IMR-90 (cell line): ENCODE measurements around the gene HIRA. TPM values are rescaled to one million over a fixed set of nuclear protein-coding genes. Genes with fewer than 3 reads are reported as not detected.

Experiments used
- ATAC-seq: fragments of 200-7000 bp; cut with Tn5 transposase; 2 replicates; pipeline ENCODE4 v1.9.1; 2020; ENCODE audit warnings: low read depth, mild to moderate bottlenecking, moderate library complexity
- BruUV-seq: library from RNA; stranded (reverse); fragments of 400-500 nt; replicated peaks from 2 replicates; lab custom pipeline; 2021; lab: Mats Ljungman, UMichigan
- CTCF ChIA-PET: fragments of 300-600 bp; formaldehyde crosslinking; extraction: SDS; loops from one replicate; lab custom pipeline; 2021; ENCODE audit warnings: antibody characterized with exemption; lab: Yijun Ruan, JAX
- POLR2A ChIA-PET: fragments of 300-600 bp; sonication (Branson Sonifier 250); formaldehyde crosslinking; loops from one replicate; lab custom pipeline; 2022; ENCODE audit warnings: antibody characterized with exemption; ENCODE audit not compliant: unreplicated experiment; lab: Charles Lee
- DNase-seq: peaks from one replicate; pipeline ENCODE4 v3.0.0; 2013
- H2AFZ ChIP-seq: replicated peaks from 2 replicates; pipeline ENCODE3; 2013; ENCODE audit warnings: low read length, mild to moderate bottlenecking; ENCODE audit not compliant: poor library complexity
- H2AK5ac ChIP-seq: 2 replicates; pipeline ENCODE4 v1.6.1; 2013; ENCODE audit warnings: low read depth, low read length, inconsistent platforms
- H2AK9ac ChIP-seq: replicated peaks from 2 replicates; pipeline ENCODE3; 2013; ENCODE audit warnings: mild to moderate bottlenecking, low read depth, low read length, moderate library complexity; ENCODE audit not compliant: poor library complexity
- H2BK120ac ChIP-seq: 2 replicates; pipeline ENCODE4 v1.6.1; 2013; ENCODE audit warnings: low read depth, low read length, inconsistent platforms
- H2BK15ac ChIP-seq: 3 replicates; pipeline ENCODE4 v1.6.1; 2013; ENCODE audit warnings: low read depth, low read length, inconsistent platforms
- H2BK20ac ChIP-seq: 2 replicates; pipeline ENCODE4 v1.6.1; 2013; ENCODE audit warnings: low read depth, mild to moderate bottlenecking, inconsistent platforms, low read length, moderate library complexity
- H2BK5ac ChIP-seq: 2 replicates; pipeline ENCODE4 v1.6.1; 2013; ENCODE audit warnings: mild to moderate bottlenecking, low read depth, low read length, inconsistent platforms; ENCODE audit not compliant: poor library complexity, severe bottlenecking
- H3K14ac ChIP-seq: replicated peaks from 2 replicates; pipeline ENCODE4 v1.6.1; 2013; ENCODE audit warnings: low read depth, low read length, inconsistent platforms
- H3K18ac ChIP-seq: 2 replicates; pipeline ENCODE4 v1.6.1; 2013; ENCODE audit warnings: low read depth, low read length, control low read depth
- H3K23ac ChIP-seq: 2 replicates; pipeline ENCODE4 v1.6.1; 2013; ENCODE audit warnings: low read depth, low read length, inconsistent platforms
- H3K27ac ChIP-seq: 2 replicates; pipeline ENCODE4 v1.5.1; 2013; ENCODE audit warnings: mild to moderate bottlenecking, control low read depth, low read length; ENCODE audit not compliant: insufficient read depth
- H3K27me3 ChIP-seq: 2 replicates; pipeline ENCODE4 v1.6.1; 2013; ENCODE audit warnings: low read length; ENCODE audit not compliant: control insufficient read depth, insufficient read depth
- H3K36me3 ChIP-seq: 2 replicates; pipeline ENCODE4 v1.6.1; 2013; ENCODE audit warnings: low read length, mixed read lengths; ENCODE audit not compliant: control insufficient read depth, insufficient read depth
- H3K4ac ChIP-seq: 2 replicates; pipeline ENCODE4 v1.6.1; 2013; ENCODE audit warnings: low read depth, low read length, inconsistent platforms
- H3K4me1 ChIP-seq: 2 replicates; pipeline ENCODE4 v1.6.1; 2013; ENCODE audit warnings: low read length, mixed read lengths; ENCODE audit not compliant: control insufficient read depth, insufficient read depth
- H3K4me2 ChIP-seq: 2 replicates; pipeline ENCODE4 v1.6.1; 2013; ENCODE audit warnings: low read depth, mild to moderate bottlenecking, control low read depth, low read length, moderate library complexity
- H3K4me3 ChIP-seq: 2 replicates; pipeline ENCODE4 v1.5.1; 2013; ENCODE audit warnings: low read depth, mild to moderate bottlenecking, control low read depth, low read length, moderate library complexity; ENCODE audit not compliant: insufficient read depth
- H3K56ac ChIP-seq: 2 replicates; pipeline ENCODE4 v1.6.1; 2013; ENCODE audit warnings: low read length, inconsistent platforms; ENCODE audit not compliant: insufficient read depth; ENCODE audit errors: extremely low read depth
- H3K79me1 ChIP-seq, 2 experiments: 2 replicates each; pipeline ENCODE4 v1.6.1; 2013; ENCODE audit warnings: low read length in 2 of 2, inconsistent platforms in 1 of 2, low read depth in 1 of 2
- H3K9ac ChIP-seq: 2 replicates; pipeline ENCODE4 v1.6.1; 2013; ENCODE audit warnings: low read depth, low read length, control low read depth
- H3K9me1 ChIP-seq: 2 replicates; pipeline ENCODE4 v1.6.1; 2013; ENCODE audit warnings: low read length, inconsistent platforms; ENCODE audit not compliant: insufficient read depth
- H3K9me3 ChIP-seq: 2 replicates; pipeline ENCODE4 v1.6.1; 2013; ENCODE audit warnings: low read length; ENCODE audit not compliant: control insufficient read depth, insufficient read depth
- H4K20me1 ChIP-seq: 2 replicates; pipeline ENCODE4 v1.6.1; 2013; ENCODE audit warnings: low read length, inconsistent platforms; ENCODE audit not compliant: insufficient read depth
- H4K5ac ChIP-seq: 2 replicates; pipeline ENCODE4 v1.6.1; 2013; ENCODE audit warnings: mild to moderate bottlenecking, low read depth, low read length, control low read depth
- H4K8ac ChIP-seq, 2 experiments: 2 replicates each; pipeline ENCODE4 v1.6.1; 2013; ENCODE audit warnings: low read depth in 2 of 2, low read length in 2 of 2, control low read depth in 1 of 2, inconsistent platforms in 1 of 2
- H4K91ac ChIP-seq: 2 replicates; pipeline ENCODE4 v1.6.1; 2013; ENCODE audit warnings: low read depth, low read length, inconsistent platforms; ENCODE audit not compliant: insufficient read depth
- CEBPB ChIP-seq: IDR thresholded peaks from 2 replicates; pipeline ENCODE4 v1.6.1; 2012; ENCODE audit warnings: low read depth, low read length, improper control_type of control experiment
- CHD1 ChIP-seq: IDR thresholded peaks from 2 replicates; pipeline ENCODE4 v1.6.1; 2012; ENCODE audit warnings: low read depth, low read length, improper control_type of control experiment
- CTCF ChIP-seq: conservative IDR thresholded peaks from 2 replicates; pipeline ENCODE4 v1.5.1; 2012; ENCODE audit warnings: mild to moderate bottlenecking, low read depth, low read length, improper control_type of control experiment
- ELK1 ChIP-seq: fragments of 150-350 bp; IDR thresholded peaks from 2 replicates; pipeline ENCODE4 v1.6.1; 2016; ENCODE audit warnings: low read depth, mild to moderate bottlenecking, low read length, moderate library complexity, borderline replicate concordance
- MAFK ChIP-seq: IDR thresholded peaks from 2 replicates; pipeline ENCODE4 v1.6.1; 2012; ENCODE audit warnings: low read depth, low read length, improper control_type of control experiment
- MAZ ChIP-seq: IDR thresholded peaks from 2 replicates; pipeline ENCODE4 v1.6.1; 2012; ENCODE audit warnings: low read depth, mild to moderate bottlenecking, low read length, improper control_type of control experiment, moderate library complexity, borderline replicate concordance
- NFE2L2 ChIP-seq: fragments of 150-350 bp; IDR thresholded peaks from 2 replicates; pipeline ENCODE4 v1.6.1; 2016; ENCODE audit warnings: low read depth, mild to moderate bottlenecking, low read length
- RAD21 ChIP-seq: IDR thresholded peaks from 2 replicates; pipeline ENCODE4 v1.6.1; 2012; ENCODE audit warnings: low read length, improper control_type of control experiment
- RFX5 ChIP-seq: IDR thresholded peaks from 2 replicates; pipeline ENCODE4 v1.8.0; 2012; ENCODE audit warnings: low read depth, mild to moderate bottlenecking, low read length, moderate library complexity
- SMC3 ChIP-seq: fragments of 150-350 bp; IDR thresholded peaks from 2 replicates; pipeline ENCODE4 v1.6.1; 2016; ENCODE audit warnings: low read depth, mild to moderate bottlenecking, antibody characterized with exemption, low read length, moderate library complexity
- USF2 ChIP-seq: fragments of 150-350 bp; IDR thresholded peaks from 2 replicates; pipeline ENCODE4 v1.6.1; 2017; ENCODE audit warnings: mild to moderate bottlenecking, antibody characterized with exemption, low read length, low read depth
- WGBS, 2 experiments: methylation state at CpG; one replicate each; pipeline versions ENCODE4 v1.1.5 to v1.1.7; 2013; ENCODE audit warnings: missing lambda C conversion rate in 2 of 2; ENCODE audit not compliant: insufficient read length in 1 of 2; ENCODE audit errors: extremely low coverage in 2 of 2; 5-methylcytosine and 5-hydroxymethylcytosine counted together
- dilution Hi-C: fragments of 300-500 bp; cut with HindIII; formaldehyde crosslinking; loops from one replicate; pipeline ENCODE4 v1.14.3; 2018; ENCODE audit warnings: low sequenced_read_pairs; ENCODE audit not compliant: unreplicated experiment
- in situ Hi-C: fragments of 300-500 bp; cut with MboI; formaldehyde crosslinking; loops from 3 replicates; pipeline ENCODE4 v1.14.3; 2019; ENCODE audit warnings: low sequenced_read_pairs, inconsistent platforms, mixed read lengths
- intact Hi-C: fragments of 100-400 bp; cut with micrococcal nuclease; formaldehyde crosslinking; loops from 2 replicates; pipeline ENCODE4 v1.10.0; 2022
- polyA plus RNA-seq, 3 experiments: library from polyadenylated mRNA; depleted of rRNA; stranded (reverse); fragments of >200 nt; gene quantifications; 2 replicates each; pipeline ENCODE4 v1.2.3, GENCODE V29; 2012; ENCODE audit warnings: low replicate concordance in 1 of 3
- total RNA-seq: library from RNA; depleted of rRNA; stranded (reverse); fragments of >200 nt; gene quantifications from 2 replicates; pipeline ENCODE4 v1.2.3, GENCODE V29; 2012

HIRA gene
- total and polyA plus RNA-seq, 2 of the 4 experiments (the other 2 are of a cell fraction): 14.5 to 24.2 TPM

- TF ChIP-seq CEBPB: no peak
Measured at GRCh38 chr22:19466848-19467752, 35.6 kb upstream of the HIRA start (continued).

- peaks cover 28% of the 10 kb centered on the region for H4K20me1 ChIP-seq
- no peak overlapping the region for H3K4me3 ChIP-seq
- no peak overlapping the region for H2BK120ac ChIP-seq
- ChIA-PET CTCF (no interaction called here), POLR2A (no interaction called here)
- no peak overlapping the region for H2BK20ac ChIP-seq
- no peak overlapping the region for H4K91ac ChIP-seq
- H3K4me1 ChIP-seq: peaks cover 8% of the 10 kb centered on the region; the same call in 1 of the 2 replicates
- peaks cover 8 to 38% of the 10 kb centered on the region in 2 experiments for H3K79me1 ChIP-seq
- no peaks in the 10 kb centered on the region for H3K27me3 ChIP-seq
- no peak overlapping the region for H2BK15ac ChIP-seq
- H3K9ac ChIP-seq: no peak overlapping the region
- no peak overlapping the region for H3K4ac ChIP-seq
- no peak overlapping the region for H3K23ac ChIP-seq
- H3K4me2 ChIP-seq: no peak overlapping the region
- peaks cover 63% of the 10 kb centered on the region for H3K36me3 ChIP-seq
- no peak overlapping the region for H3K18ac ChIP-seq
- H2AK9ac ChIP-seq: no peak overlapping the region
- H3K9me1 ChIP-seq: peaks cover 14% of the 10 kb centered on the region
- H2BK5ac ChIP-seq: no peak overlapping the region
- in situ Hi-C loops: no loop called here
- H3K9me3 ChIP-seq: no peaks in the 10 kb centered on the region
- WGBS, 2 experiments: no CpG with 5 or more reads among the region's 14 CpGs
- H2AFZ ChIP-seq: no peak overlapping the region
- H3K14ac ChIP-seq: no peak overlapping the region
- intact Hi-C loops: no loop called here
- H4K5ac ChIP-seq: no peak overlapping the region
- no peak overlapping the region for H2AK5ac ChIP-seq
- no peak overlapping the region for H3K56ac ChIP-seq
- no TSS peak for BruUV-seq
- no peak for DNase-seq
- no peak overlapping the region for H4K8ac ChIP-seq
- dilution Hi-C loops: no loop called here
- H3K27ac ChIP-seq: no peak overlapping the region
- ATAC-seq: no peak
- no peak for TF ChIP-seq MAZ
- TF ChIP-seq CHD1: no peak
- TF ChIP-seq USF2: no peak
- TF ChIP-seq CTCF: no peak
- TF ChIP-seq MAFK: no peak
- TF ChIP-seq ELK1: no peak
- TF ChIP-seq SMC3: no peak
- no peak for TF ChIP-seq NFE2L2
- no peak for TF ChIP-seq RFX5
- no peak for TF ChIP-seq RAD21
Measured at GRCh38 chr22:19466126-19466716, 34.7 kb upstream of the HIRA start.
